NK-92 (cell line): ENCODE data around the gene CD2.

ENCODE experiments used
- DNase-seq: peaks from one replicate; lab custom pipeline; 2025; ENCODE audit not compliant: unreplicated experiment; lab: John Stamatoyannopoulos, UW

Gene CD2

DNA sequence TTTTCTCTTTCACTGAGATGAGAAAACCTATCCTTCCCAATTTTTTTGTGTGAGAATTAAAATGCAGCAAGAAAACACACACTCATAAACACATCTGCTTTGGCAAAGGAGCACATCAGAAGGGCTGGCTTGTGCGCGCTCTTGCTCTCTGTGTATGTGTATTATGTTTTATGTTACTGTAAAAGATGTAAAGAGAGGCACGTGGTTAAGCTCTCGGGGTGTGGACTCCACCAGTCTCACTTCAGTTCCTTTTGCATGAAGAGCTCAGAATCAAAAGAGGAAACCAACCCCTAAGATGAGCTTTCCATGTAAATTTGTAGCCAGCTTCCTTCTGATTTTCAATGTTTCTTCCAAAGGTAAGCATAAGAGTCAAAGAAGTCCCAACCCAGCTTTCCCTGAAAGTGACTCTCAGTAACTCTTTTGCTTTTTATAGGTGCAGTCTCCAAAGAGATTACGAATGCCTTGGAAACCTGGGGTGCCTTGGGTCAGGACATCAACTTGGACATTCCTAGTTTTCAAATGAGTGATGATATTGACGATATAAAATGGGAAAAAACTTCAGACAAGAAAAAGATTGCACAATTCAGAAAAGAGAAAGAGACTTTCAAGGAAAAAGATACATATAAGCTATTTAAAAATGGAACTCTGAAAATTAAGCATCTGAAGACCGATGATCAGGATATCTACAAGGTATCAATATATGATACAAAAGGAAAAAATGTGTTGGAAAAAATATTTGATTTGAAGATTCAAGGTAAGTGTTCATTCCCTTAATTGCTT lies at the start of gene CD2:
CD2 (plus strand) TSS at position 233 of the 780 bp plus-strand sequence; CDS start at position 296, 63 bp downstream.
- DNase-seq = no peak

DNA sequence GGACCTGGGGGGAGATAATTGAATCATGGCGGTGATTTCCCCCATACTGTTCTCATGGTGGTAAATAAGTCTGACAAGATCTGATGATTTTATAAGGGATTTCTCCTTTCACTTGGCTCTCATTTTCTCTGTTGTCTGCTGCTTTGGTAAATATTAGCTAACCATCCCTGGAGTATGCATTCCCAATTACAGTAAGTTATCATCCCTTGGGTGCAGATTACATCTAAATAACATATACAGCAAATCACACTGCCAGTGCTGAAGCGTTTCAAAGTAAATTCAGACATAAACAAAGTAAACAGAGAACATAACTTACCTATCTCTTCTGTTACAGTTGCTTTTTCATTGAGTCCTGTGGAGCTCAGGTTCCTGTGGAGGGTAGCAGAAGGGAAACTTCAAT lies 48.1 kb upstream of the CD2 start:
- DNase-seq = no peak

DNA sequence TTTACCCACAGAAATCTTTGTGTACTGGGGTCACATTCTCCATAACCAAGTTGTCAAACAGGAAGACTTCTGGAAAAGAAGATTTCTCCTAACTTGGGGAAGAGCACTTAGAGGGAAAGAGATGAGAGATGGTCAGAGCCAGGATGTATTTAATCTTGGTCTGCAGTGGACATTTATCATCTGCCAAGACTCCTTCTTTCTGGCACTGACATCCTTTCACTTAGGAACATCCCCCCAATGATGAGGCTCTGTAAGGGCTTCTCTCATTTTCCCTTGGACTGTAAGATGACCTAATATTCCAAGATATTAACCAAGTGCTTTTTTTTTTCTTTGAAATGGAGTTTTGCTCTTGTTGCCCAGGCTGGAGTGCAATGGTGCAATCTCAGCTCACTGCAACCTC lies 47.4 kb upstream of the CD2 start:
- DNase-seq = no peak

GRCh38 chr1:116708255-116708900 lies 45.9 kb upstream of the CD2 start:
- DNase-seq = no peak

- DNase-seq = no peak
Observed at GRCh38 chr1:116709666-116710167, 44.5 kb upstream of the CD2 start.

GRCh38 chr1:116710420-116711262 lies 43.6 kb upstream of the CD2 start:
- DNase-seq = no peak

- DNase-seq = no peak
Observed at GRCh38 chr1:116711263-116711840, 42.9 kb upstream of the CD2 start.

GRCh38 chr1:116712510-116712909 lies 41.7 kb upstream of the CD2 start:
- no peak for DNase-seq

DNA sequence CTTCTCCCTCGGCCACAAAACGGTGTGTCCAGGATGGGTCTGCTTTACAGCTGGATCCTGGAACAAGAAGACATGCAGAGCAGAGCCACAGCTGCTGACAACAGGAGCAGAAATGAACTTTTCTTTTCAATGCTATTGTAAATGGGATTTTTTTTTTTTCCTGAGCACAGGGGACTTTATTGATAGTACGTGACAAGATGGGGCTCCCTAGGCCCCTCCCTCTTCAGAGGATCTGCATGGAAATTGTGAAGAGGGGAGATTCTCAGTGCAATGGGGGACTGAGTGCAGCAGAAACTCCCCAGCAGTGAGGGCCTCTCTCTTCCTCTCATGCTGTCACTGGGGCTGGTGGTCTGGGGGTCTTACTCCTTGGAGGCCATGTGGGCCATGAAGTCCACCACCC lies 40.8 kb upstream of the CD2 start:
- no peak for DNase-seq

GRCh38 chr1:116716391-116716790 lies 37.8 kb upstream of the CD2 start:
- DNase-seq = no peak

GRCh38 chr1:116717318-116717717 lies 36.9 kb upstream of the CD2 start:
- DNase-seq = no peak

- DNase-seq = no peak
Observed at GRCh38 chr1:116720364-116721038, 33.7 kb upstream of the CD2 start.

GRCh38 chr1:116721039-116721405 lies 33.2 kb upstream of the CD2 start:
- DNase-seq = no peak

GRCh38 chr1:116721451-116722007 lies 32.7 kb upstream of the CD2 start:
- DNase-seq = no peak

DNA sequence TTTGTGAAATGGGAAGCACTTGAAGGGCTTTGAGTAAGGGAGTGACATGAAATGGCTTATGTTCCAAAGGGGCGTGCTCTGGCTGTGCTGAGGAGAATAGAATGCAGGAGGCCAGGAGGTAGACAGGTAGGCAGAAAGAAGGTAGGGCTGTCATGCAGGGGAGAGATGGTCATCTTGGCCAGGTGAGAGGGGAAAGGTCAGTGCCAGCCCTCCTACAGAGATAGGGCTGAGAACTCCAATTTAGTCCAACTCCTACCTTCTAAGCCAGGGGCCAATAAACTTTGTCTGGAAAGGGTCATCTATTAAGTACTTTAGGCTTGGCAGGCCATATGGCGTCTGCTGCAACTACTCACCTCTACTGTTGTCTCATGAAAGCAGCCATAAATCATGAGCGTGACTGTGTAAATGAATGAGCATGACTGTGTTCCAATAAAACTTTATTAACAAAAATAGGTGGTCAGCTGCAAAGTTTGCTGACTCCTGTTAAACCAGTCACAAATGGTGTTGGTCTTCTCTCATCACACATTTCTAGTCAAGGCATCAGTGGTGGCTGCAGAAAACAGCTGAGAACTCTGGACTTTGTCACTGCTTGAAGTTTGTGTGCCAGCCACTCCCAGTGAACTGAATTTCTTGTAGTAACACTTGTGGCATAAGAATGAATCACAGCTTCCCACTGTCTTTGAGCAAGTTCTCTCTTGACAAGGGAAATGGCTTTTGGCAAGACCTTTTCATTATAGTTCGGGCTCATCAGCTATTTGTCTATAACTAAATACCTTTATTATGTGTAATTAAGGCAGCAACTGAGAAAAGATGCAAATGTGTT lies 32.0 kb upstream of the CD2 start:
- no peak for DNase-seq

DNA sequence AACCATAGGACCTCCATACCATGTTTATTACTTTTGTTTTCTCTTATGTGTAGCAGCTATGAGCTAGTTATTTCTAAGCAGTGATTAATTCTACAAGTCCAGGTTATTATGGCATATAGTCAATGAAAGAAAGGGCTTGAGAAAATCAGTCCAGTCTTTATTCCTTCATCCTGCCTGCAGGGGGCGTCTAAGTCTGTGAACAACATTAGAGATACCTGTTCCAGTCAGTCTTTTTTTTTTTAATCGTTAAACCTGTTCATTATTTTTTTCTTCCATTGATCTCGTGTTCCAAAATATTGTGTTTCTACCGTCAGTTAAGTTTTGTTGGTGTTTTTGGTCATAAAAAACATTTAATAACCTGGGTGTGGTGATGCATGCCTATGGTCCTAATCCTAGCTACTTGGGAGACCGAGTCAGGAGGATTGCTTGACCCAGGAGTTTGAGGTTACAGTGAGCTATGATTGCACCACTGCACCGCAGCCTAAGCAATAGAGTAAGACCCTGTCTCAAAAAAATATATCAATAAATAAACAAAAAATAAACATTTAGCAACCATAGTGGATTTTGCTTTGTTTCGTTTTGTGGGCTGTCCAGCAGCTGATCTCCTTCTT lies 29.4 kb upstream of the CD2 start:
- DNase-seq = no peak

DNA sequence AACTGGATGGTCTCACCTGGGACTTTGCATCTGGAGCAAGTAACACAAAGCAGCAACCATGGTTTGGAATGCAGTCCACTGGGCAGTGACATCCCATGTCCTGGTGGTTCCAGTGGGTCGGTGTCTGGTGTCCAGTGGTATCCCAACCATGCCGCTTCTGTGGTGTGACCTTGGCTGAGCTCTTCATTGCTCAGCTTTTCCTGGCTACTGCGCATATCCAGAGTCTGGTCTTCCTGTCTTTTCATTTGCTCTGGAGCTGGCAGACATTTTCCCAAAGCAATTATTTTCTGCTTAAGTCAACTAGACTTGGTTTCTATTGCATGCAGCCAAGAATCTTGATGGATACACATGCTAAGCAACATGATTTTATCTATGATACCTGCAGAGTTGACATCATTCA lies 28.4 kb upstream of the CD2 start:
- DNase-seq = no peak

DNA sequence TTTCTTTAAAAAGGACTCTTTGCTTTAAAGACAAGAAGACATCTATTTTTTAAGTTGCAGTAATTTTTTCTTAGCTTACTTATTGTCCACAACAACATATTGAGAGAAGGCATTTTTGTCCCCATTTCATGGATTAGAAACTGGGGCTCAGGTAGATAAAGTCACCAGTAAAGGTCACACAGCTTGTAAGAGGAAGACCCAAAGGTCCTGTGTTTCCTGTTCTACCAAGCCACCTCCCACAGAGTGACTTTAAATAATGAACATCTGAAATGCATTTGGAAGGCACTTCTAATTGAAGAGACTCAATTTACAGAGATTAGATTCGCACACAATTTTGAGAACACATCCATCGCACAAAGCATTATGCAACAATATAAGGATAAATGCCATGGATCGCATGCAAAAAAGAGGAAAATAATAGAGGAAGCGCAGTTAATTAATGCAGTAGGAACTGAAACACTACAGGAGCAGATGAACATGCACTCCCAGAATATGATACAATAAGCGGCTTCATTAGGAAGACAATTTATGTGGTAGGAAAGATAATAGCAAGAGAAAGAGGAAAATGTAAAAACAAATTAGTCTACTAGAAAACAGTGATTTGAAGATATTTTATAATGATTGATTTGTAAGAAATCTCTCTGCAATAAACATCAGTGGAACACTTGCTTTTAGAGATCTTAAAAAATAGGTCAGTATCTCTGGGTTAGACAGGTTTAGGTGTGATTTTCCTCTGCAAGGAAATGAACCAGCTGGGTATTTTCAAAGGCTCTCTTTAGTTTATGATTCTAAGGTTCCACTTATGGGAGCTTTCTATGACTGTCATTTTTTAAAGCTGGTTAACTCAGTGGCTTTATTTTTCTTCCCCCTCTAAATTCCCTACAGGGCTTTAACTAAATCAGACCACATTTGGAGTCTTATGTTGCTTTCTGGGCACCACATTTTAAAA lies 27.1 kb upstream of the CD2 start:
- no peak for DNase-seq
